ENCODE results near the gene ZGRF1.

GRCh38 chr4:112511803-112512118 is 124.9 kb downstream of the ZGRF1 start:
- TF ChIP-seq, protein P1, sequence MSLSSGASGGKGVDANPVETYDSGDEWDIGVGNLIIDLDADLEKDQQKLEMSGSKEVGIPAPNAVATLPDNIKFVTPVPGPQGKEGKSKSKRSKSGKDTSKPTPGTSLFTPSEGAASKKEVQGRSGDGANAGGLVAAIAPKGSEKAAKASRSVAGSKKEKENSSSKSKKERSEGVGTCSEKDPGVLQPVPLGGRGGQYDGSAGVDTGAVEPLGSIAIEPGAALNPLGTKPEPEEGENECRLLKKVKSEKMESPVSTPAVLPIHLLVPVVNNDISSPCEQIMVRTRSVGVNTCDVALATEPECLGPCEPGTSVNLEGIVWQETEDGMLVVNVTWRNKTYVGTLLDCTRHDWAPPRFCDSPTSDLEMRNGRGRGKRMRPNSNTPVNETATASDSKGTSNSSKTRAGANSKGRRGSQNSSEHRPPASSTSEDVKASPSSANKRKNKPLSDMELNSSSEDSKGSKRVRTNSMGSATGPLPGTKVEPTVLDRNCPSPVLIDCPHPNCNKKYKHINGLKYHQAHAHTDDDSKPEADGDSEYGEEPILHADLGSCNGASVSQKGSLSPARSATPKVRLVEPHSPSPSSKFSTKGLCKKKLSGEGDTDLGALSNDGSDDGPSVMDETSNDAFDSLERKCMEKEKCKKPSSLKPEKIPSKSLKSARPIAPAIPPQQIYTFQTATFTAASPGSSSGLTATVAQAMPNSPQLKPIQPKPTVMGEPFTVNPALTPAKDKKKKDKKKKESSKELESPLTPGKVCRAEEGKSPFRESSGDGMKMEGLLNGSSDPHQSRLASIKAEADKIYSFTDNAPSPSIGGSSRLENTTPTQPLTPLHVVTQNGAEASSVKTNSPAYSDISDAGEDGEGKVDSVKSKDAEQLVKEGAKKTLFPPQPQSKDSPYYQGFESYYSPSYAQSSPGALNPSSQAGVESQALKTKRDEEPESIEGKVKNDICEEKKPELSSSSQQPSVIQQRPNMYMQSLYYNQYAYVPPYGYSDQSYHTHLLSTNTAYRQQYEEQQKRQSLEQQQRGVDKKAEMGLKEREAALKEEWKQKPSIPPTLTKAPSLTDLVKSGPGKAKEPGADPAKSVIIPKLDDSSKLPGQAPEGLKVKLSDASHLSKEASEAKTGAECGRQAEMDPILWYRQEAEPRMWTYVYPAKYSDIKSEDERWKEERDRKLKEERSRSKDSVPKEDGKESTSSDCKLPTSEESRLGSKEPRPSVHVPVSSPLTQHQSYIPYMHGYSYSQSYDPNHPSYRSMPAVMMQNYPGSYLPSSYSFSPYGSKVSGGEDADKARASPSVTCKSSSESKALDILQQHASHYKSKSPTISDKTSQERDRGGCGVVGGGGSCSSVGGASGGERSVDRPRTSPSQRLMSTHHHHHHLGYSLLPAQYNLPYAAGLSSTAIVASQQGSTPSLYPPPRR (CRISPR knock-in tag; IDR thresholded peaks at IDR 0.05; ENCODE audit: borderline replicate concordance) = no peak
- no peak for TF ChIP-seq CTCF (IDR thresholded peaks at IDR 0.05 in 2 of 3, conservative IDR thresholded peaks at IDR 0.05 in 1 of 3; ENCODE audit: insufficient read depth in 2 of 3, low read depth in 1 of 3, low read length in 3 of 3)
- TF ChIP-seq POLR2AphosphoS5 (IDR thresholded peaks at IDR 0.05; ENCODE audit: control insufficient read depth, insufficient read depth, low read depth, low read length) = no peak
